GM10266 (cell line): ENCODE measurements around the gene RND2.

ENCODE experiments used
- DNase-seq: peaks from one replicate; pipeline ENCODE4 v3.0.0; 2012; ENCODE audit errors: extremely low spot score
- CTCF ChIP-seq: IDR thresholded peaks from 2 replicates; pipeline ENCODE4 v1.5.1; 2012; ENCODE audit warnings: mild to moderate bottlenecking, low read depth; ENCODE audit not compliant: control insufficient read depth, insufficient read depth; ENCODE audit errors: missing control alignments

The RND2 gene

GRCh38 chr17:43033948-43034881 is 9.2 kb downstream of the RND2 start:
- TF ChIP-seq CTCF, result no peak
- no peak for DNase-seq

GRCh38 chr17:43034894-43035293 is 9.9 kb downstream of the RND2 start:
- DNase-seq, result no peak
- TF ChIP-seq CTCF, result no peak

- DNase-seq, result no peak
- no peak for TF ChIP-seq CTCF
These were observed 14.6 kb downstream of the RND2 start for GRCh38 chr17:43039646-43040045.

- no peak for TF ChIP-seq CTCF
- no peak for DNase-seq
These were observed 15.6 kb downstream of the RND2 start for GRCh38 chr17:43040655-43041054.

GRCh38 chr17:43042025-43042628 is 17.1 kb downstream of the RND2 start:
- DNase-seq, result no peak

GRCh38 chr17:43043307-43043706 is 18.3 kb downstream of the RND2 start:
- no peak for TF ChIP-seq CTCF
- no peak for DNase-seq

More at GRCh38 chr17:43042025-43042628, 17.1 kb downstream of the RND2 start:
- TF ChIP-seq CTCF, result no peak

GRCh38 chr17:43044024-43044423 is 19.0 kb downstream of the RND2 start:
- TF ChIP-seq CTCF, result no peak
- DNase-seq, result no peak
